HG03354 (cell line): ENCODE results near the gene PTCH2.
"Not testable (repeated sequence)": the region's sequence is repeated elsewhere in the genome, so short reads cannot be mapped to it uniquely, and the experiment has no call there.

Experiments
- ATAC-seq: cut with Tn5 transposase; IDR thresholded peaks from one replicate; pipeline ENCODE4 v1.9.1; 2021; ENCODE audit warnings: mild to moderate bottlenecking; ENCODE audit not compliant: unreplicated experiment, poor library complexity, severe bottlenecking

PTCH2 gene

DNA sequence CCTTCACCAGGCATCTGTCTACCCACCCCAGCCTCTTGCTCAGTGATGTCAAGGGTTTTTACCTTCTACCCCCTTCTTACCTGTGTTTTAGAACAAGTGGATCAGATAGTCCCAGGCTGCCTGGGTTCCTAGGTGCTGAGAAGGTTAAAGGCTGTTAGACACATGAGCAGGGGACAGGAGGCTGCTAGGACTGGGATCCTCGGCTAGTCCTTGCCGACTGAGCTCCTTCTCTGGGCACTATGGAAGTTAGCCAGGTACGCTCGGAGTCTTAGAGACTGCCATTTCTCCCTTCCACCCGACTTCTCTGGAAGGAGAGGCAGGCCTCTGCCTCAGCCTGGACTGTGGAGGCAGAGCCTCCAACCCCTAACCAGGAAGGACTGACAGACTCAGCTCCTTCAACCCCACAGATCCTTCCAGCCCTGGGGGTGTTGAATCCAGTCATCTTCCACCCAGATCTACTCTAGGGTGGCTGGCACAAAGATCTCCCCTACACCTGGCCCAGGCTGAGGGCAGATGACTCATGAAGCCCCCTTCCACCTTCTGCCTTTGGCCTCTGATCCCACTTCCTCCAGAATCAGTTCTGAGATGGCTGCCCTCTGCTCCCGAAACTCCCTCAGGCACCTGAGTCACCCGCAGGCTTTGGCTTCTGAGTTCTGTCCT lies 36.2 kb downstream of the PTCH2 start, which contains the start of gene DYNLT4:
Gene DYNLT4 (minus strand): TSS at position 648 of the 660 bp plus-strand sequence. CDS start 683 bp downstream, outside the sequence.
- no peak for ATAC-seq

DNA sequence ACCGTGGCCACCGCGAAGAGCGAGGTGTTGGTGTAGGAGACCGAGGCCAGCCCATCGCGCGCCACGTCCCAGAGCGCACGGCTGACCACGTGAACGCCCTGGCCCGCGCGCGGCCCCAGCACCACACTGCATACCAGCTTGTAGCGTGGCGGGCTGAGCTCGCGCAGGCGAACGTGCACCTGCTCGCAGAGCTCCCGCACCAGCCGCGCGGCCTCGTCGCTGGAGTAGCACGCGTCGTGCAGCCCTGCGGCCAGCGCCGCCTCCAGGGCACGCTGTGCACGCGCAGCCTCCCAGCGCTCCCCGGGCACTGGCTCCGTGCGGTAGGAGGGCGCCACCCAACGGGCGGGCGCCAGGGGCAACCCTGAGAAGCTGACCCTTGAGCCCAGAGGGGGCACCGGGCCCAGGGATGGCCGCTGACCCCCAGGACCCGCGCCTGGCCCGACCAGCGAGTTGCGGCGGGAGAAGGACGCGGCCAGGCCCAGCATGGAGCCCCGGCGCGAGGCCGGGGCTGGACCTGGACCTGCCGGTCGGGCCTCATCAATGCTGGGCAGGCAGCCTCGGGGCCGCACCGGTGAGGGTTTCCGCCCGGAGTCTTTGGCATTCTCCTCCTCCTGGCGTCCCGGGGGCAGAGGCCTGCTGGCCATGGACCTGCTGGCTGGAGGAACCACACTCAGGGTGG lies 36.9 kb downstream of the PTCH2 start:
- ATAC-seq: no peak

DNA sequence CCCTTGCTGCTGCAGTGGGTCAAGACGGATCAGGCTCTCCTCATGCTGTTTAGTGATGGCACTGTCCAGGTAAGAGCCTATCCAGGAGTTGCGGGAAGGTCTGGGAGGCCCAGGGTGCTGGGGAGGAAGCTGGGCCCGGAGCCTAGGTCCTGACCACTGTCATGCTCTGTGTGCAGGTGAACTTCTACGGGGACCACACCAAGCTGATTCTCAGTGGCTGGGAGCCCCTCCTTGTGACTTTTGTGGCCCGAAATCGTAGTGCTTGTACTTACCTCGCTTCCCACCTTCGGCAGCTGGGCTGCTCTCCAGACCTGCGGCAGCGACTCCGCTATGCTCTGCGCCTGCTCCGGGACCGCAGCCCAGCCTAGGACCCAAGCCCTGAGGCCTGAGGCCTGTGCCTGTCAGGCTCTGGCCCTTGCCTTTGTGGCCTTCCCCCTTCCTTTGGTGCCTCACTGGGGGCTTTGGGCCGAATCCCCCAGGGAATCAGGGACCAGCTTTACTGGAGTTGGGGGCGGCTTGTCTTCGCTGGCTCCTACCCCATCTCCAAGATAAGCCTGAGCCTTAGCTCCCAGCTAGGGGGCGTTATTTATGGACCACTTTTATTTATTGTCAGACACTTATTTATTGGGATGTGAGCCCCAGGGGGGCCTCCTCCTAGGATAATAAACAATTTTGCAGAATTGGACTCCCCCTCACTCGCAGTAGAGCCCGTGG lies 37.6 kb downstream of the PTCH2 start:
- no peak for ATAC-seq

DNA sequence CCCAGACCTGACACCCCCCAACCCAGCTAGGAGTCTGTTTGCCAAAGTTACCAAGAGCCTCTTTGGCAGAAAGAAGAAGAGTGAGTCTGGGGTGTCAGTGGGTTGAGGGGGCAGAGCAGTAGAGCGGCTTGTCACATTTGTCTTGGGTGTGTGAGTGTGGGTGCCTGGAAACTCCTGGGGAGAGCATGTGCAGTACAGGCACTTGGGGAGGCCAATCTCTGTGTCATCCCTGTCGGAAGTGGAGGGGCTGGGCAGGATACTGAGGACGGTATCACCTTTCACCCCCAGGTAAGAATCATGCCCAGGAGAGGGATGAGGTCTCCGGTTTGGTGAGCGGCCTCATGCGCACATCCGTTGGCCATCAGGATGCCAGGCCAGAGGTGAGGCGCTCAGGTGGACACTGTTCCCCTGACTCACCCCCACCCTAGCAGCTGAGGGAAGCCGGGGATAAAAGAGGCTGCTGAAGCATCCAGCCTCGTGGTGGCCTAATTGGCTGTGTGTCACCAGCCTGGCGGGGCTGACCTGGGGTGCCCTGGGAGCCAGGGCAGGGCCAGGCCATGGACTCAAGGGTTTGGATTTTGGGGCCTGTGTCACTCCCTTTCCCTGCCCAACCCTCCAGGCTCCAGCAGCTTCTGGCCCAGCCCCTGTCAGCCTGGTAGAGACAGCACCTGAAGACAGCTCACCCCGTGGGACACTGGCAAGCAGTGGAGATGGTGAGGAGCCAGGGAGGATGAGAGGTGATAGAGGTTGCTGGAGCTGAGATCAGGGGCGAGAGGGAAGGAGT lies 39.5 kb downstream of the PTCH2 start:
- ATAC-seq: no peak

DNA sequence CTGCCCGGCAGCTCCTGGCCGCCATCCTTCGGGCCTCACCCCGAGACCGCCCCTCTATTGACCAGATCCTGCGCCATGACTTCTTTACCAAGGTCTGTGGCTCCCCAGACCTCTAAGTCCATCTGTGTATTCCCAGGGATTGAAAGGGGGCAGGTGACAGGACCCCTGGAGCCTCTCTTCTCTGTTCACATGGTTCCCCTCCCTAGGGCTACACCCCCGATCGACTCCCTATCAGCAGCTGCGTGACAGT lies 40.1 kb downstream of the PTCH2 start:
- no peak for ATAC-seq

DNA sequence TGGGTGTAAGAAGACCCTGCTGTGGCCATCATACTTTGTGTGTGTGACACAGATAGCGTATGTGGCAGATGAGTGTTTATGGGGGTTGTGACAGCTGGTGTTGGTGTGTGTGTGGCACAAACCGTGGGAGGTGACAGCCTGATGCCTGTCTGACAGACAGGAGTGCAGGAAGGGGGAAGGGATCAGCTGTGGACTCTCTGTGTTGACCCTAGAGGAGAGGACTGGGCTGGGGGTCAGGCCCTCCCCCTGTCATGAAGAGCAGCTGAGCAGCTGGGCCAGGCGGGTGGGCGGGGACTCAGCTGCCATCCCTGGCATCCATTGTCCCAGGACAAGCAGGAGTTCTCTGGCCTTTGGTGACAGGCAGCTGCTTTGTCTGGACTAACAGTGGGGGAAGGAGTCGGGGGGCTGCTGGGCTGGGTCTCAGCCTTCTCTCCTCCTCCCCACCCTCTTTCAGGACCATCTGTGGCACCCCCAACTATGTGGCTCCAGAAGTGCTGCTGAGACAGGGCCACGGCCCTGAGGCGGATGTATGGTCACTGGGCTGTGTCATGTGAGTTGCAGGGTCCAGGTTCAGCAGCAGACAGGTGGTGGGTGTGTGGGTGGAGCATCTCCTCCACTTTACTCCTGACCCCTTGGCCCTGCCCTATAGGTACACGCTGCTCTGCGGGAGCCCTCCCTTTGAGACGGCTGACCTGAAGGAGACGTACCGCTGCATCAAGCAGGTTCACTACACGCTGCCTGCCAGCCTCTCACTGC lies 40.6 kb downstream of the PTCH2 start:
- ATAC-seq: no peak

DNA sequence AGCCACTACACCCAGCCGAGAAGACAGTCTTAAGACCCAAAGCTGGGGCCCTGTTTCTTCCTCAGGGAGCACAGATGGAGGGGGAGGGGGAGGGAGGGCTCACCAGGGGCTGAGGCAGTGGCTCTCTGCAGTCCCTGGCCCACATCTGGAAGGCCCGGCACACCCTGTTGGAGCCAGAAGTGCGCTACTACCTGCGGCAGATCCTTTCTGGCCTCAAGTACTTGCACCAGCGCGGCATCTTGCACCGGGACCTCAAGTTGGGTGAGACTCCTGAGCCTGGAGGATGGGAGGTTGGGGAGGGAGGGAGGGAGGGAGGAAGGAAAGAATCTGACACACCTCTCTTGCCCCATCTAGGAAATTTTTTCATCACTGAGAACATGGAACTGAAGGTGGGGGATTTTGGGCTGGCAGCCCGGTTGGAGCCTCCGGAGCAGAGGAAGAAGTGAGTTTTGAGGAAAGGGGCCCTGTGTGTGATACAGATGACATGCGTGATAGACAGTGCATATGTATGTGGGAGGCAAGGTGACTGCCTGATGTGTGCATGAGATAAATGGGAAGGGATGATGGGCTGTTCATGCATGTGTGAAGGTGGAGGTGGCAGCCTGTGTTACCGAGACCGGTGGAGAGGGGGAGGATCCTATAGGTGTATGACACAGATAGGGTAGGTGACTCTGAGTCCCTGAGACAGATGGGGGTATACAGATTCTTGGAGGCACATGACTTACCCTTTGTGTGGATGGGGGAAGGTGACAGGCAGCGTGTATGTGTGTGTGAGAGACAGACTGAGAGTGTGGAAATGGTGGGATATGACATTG lies 41.4 kb downstream of the PTCH2 start:
- no peak for ATAC-seq

DNA sequence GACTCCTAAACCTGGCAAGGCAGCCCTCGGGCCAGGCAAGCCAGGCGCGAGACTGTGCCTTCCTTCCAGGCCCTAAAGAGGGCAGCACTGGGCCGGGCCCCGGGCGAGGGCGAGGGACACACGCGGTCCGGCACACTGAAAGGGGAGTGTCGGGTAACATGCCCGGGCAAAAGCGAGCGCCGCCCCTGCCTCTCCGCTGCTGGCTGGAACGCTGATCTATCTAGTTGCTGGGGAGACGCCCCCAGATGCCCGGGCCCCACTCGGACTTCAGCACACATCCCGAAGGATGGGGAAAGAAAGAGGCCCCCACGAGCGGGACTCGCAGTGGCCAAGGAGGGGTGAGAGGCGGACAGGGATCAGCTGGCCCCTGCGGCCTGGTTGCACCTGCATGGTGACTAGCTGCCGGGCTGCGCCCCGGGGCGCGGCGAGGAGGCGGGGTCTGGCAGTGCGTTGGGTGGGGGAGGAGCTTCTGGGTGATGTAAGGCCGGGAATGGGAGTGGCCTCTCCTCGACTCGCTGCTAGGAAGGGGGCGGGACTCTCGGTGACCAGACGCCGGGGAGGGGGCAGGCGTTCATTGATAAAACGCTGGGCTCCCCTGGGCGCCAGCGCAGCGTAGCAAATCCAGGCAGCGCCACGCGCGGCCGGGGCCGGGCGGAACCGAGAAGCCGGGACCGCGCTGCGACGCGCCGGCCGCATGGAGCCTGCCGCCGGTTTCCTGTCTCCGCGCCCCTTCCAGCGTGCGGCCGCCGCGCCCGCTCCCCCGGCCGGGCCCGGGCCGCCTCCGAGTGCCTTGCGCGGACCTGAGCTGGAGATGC lies 43.1 kb downstream of the PTCH2 start, which contains the start of gene PLK3:
Gene PLK3 (plus strand): TSS at position 608 of the 815 bp plus-strand sequence. CDS start 87 bp downstream, at position 695.
- ATAC-seq: peak; percentile 86

DNA sequence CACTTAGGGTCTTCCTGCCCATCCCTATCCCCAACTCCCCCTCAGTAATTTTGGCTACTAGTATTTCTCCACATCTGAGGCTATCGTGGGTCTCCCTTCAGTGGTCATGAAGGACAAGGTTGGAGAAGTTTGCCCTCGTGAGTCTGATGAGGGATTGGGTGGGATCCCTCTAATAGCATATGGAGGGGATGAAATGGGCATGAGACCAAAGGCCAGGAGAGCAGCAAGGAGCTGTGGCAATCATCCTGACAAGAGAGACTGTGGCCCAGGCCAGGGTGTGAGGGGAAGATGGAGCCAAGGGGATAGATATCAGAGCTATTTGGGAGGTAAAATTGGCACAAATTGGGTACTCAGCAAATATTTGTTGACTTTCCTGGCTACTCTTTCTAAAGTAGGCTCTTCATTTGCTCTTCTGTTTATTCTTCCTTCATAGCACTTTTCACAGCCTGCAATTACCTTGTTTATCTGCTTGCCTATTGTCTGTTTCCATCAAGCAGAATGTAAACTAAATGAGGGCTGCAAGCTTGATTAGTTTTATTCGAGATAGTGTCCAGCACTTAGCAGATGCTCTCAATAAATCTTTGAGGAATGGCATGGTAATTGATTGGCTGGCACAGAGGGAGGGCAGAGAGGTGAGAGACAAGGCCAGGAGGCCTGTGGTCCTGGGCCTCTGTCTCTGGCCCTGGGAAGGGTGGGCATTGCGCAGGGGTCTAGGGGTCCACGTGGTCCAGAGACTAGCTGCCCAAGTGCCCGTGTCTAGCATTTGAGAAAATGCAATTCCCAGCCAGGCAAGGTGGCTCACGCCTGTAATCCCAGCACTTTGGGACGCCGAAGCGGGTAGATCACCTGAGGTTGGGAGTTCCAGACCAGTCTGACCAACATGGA lies 44.3 kb downstream of the PTCH2 start:
- ATAC-seq: no peak

DNA sequence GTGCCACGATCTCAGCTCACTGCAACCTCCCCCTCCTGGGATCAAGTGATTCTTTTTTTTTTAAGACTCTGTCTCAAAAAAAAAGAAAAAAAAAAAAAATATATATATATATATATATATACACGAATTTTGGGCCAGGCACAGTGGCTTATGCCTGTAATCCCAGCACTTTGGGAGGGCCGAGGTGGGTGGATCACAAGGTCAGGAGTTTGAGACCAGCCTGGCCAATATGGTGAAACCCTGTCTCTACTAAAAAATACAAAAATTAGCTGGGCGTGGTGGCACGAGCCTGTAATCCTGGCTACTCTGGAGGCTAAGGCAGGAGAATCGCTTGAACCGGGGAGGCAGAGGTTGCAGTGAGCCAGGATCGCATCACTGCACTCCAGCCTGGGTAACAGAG lies 45.2 kb downstream of the PTCH2 start:
- ATAC-seq: not testable (repeated sequence)

DNA sequence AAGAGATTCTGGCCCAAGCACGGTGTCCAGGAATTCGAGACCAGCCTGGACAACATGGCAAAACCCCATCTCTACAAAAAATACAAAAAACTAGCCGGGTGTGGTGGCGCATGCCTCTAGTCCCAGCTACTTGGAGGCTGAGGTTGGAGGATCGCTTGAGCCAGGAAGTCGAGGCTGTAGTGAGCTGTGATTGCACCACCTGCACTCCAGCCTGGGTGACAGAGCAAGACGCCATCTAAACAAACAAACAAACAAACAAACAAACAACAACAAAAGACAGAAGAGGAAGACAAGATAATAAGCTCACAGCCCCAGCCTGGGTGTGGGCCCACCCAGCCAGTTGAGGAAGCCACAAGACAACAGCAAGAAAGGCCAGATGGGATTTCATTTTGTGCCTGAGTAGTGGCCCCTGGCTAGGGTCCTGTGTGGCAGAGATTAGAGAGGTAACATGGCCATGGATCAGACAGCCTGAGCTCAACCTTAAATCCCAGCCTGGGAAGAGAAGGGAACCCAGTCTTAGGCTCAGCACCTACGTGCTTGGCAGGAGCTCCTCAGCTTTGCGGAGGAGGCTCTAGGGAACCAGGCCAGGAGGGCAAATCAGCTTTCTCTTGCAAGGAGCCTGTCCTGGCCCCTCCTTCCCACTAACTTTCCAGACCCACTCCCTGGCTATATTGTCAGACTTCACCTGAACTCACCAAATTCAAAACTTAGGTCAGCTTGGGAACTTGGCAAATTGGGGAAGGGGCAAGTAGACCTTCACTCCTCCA lies 50.1 kb downstream of the PTCH2 start:
- no peak for ATAC-seq

DNA sequence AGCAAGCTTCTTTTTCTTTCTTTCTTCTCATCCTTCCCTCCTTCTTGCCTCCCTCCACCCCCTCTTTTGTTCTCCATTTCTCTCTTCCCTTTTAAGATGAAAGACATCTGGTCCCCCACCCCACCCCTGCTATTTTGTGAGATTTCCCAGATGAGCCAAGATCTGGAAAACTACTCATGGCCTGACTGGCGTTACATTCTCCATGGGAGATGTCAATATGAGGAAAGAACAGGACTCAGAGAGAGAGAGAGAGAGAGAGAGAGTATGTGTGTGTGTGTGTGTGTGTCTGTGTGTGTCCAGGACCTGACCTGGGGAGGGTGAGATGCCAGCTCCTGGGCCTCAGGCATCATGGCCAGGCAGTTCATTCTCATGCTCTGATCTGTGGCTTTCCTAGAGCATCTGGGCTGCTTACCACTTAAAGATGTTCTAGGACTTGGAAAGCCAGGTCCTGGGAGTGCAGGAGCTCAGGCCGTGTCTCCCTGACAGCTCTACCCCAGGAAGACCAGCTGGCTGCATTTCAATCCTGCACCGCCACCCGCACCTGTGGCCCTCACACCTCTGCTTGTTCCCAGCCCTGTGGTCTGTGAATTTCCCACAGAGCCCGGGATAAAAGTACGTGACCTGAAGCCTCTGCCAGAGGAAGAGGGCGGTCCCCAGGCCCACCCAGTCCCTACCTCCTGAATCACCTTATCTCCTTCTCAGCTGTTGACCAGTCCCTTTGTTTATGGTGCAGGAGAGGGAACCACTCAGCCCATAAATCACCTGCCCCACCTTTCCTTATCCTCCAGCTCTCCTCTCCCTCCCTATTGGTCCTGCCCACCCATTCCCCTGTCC lies 51.9 kb downstream of the PTCH2 start:
- no peak for ATAC-seq

DNA sequence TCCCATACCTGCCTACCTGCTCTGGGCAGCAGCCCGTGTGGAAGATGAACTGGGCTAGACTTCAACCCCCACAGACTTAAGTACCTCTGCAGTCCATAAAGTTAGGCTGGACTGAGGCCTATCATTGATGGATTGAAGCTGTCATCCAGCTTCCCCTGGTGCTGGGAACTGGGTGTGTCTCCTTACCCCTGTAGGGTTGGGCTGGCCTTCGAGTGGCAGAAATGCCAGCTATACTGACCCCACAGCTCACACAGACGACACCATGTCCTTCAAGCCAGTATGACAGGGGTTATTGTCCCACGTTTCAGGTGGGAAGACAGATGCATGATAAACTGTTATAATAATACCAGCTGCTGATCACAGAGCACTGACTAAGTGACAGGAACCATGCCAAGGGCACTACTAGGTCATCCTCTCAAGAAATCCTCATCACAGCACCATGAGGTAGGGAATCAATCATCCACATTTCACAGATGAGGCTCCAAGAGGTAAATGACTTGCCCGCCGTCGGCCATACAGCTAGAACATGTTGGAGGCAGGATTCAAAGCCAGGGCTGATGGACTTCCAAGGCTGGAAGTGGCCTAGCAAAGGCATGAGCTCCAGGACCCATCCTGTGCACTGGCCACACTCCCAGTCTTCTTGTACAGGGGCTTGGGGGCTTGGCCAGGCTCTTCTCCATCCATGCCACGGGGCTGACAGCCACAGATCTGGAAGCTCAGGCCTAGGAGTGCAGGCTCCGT lies 54.8 kb downstream of the PTCH2 start, which contains the start of gene BEST4:
Gene BEST4 (minus strand): TSS at position 51 of the 741 bp plus-strand sequence. CDS start 465 bp downstream, outside the sequence.
- no peak for ATAC-seq

DNA sequence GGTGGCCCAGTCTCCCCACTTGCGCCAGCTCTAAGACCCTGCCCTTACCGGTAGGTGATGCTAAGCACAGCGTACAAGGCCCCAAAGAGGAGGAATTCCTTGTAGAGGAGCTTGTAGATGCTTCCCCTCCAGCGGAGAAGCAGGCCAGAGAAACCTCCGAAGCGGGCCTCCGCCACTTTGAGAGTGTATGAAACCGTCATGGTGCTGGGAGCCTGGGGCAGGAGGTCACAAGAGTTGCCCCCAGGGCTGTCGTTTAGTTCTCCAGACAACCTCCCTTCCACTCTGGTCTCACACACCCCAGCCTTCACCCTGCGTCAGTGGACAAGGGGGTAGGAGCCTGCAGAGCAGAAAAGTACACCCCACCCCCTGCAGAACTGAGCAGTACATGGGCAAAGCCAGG lies 55.5 kb downstream of the PTCH2 start:
- ATAC-seq: no peak
